Measurements from ENCODE around the gene AOAH.

Gene AOAH

GRCh38 chr7:36602511-36602910 lies 121.8 kb downstream of the AOAH start:
- no peak for DNase-seq (ENCODE audit: low read depth in 2 of 2)

DNA sequence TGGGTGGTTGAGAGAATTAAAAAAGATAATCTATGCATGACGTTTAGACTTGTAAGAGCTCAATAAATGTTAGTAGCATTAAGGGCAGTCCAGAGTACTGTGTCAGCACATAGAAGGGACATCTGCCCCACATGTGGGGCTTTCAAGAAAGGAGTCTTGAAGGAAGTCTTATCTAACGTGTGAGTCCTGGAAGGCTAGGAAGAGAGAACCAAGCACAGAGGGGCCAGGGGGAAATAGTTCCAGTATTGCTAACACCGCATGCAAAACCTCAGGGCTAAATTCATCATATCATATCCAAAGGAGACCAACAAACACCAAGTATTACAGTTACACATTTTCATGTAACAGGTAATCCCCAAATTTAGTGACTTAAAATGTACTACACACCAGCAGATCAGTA lies 122.7 kb downstream of the AOAH start:
- no peak for DNase-seq (ENCODE audit: low read depth in 2 of 2)

- DNase-seq (ENCODE audit: low read depth in 2 of 2) = no peak
These were observed 123.3 kb downstream of the AOAH start for GRCh38 chr7:36600869-36601530.

DNA sequence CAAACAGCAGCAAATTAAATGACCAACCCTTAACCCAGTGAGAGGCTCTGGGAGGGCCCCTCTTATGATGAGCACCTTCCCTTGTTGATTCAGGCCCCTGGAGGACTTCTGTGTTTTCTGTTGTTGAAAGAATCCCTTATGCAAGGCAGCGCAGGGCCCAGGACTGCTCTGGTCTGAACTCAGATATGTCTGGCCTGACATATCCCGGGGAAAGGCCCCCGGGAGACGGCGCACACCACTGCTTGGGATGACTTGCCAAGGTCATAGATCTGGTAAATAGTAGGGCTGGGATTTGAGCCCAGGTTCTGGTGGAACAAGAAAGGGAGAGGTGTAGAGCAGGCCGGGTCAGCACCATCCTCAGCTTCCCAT lies 124.0 kb downstream of the AOAH start:
- DNase-seq (ENCODE audit: low read depth in 2 of 2) = no peak

GRCh38 chr7:36599645-36600313 lies 124.5 kb downstream of the AOAH start:
- DNase-seq (ENCODE audit: low read depth in 2 of 2) = no peak

DNA sequence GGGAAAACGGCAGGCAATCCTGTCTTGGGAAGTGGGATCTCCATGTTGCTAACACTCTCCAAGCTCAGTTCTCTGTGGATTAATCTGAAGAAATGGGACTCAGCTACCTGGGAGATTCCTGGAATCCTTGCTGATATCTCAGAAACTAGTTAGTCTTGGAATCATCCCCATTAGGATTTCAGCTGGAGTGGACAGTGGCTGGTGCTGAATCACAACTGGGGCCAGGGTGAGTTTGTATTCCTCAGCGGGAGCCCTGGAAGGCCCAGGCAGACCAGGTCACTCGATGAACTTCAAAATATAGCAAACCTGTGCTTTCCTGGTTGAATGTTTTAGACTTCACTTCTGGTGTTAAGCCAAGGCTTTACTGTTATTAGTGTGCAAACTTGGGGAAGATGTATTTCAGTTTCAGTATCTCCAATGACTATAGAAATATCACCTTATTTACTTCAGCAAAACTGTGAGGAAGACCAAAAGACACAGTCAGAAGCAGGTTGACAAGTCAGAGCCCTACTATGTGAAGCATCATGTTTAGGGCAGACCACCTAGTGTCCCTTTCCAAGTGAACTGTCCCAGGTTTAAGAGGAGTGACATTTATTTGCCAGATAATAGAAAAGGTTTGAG lies 126.1 kb downstream of the AOAH start:
- no peak for DNase-seq (ENCODE audit: low read depth in 2 of 2)

DNA sequence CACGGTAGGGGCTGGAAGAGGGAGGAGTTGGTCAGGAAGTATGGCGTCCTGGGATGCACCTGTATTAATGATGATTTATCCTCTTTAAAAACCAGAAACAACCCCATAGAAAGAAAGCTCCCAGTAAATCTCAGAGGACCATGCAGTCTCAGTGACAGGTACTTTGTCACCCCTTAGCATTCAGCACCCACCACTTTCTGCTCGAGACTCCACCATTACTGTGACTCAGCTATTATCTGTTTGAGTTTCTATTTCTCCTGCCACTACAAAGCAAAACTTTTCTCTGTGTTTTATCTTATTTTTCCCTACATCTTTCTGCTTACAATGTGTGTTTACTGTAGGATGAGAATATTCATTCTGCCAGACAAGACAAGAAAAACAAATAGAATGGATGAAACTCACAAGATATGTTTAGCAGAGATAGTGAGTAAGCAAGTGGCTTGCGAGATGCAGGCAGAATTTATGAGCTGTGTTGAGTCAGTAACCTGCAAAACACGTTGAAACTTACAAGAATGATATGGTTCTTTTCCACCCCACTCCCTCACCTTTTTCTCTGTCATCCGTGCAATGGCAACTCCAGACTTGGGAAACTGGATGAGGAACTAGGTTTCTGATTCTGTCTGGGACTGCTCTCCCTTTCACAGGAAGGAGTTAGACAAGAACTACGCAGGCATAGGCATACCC lies 127.1 kb downstream of the AOAH start:
- no peak for DNase-seq (ENCODE audit: low read depth in 2 of 2)

GRCh38 chr7:36594445-36594844 lies 129.8 kb downstream of the AOAH start:
- no peak for DNase-seq (ENCODE audit: low read depth in 2 of 2)

DNA sequence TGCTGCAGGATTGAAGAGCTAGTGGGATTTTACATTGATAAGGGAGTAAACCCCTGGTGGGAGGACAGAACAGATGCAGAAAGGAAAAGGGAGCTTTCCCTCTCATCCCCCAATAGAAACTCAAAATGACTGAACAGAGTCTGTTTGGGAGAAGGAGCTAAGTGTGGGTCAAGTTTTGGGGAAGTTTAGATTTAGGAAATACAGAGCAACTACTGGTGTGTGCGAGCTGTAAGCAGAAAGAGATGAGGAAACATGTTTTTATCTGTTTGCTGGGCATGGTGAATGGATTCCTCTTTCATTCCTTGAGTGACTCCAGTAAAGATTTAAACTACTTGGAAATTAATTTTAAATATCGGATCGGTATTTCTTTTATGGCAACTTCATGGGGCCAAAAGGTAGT lies 132.7 kb downstream of the AOAH start:
- DNase-seq (ENCODE audit: low read depth in 2 of 2) = no peak

GRCh38 chr7:36589391-36589790 lies 134.9 kb downstream of the AOAH start:
- no peak for DNase-seq (ENCODE audit: low read depth in 2 of 2)

- no peak for DNase-seq (ENCODE audit: low read depth in 2 of 2)
These were observed 141.0 kb downstream of the AOAH start for GRCh38 chr7:36583318-36583717.

GRCh38 chr7:36575832-36576231 lies 148.5 kb downstream of the AOAH start:
- no peak for DNase-seq (ENCODE audit: low read depth in 2 of 2)

DNA sequence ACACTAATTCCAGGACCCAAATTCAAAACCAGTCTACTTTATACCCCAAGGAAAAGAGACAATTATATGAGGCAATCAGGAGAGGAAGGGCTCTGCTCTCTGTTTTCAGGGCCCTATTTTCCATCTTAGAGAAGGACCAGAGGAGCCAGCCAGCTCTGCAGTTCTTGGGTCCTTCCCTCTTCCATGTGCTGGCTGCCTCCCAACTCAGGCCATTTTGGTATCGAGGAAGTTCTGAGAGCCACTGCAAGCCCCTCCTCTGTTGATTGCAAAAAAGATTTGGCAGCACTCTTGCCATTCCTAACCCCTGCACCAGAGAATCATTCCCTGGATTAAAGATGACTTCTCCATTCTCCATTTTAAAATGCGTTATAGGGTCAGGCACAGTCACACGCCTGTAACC lies 151.2 kb downstream of the AOAH start:
- DNase-seq (ENCODE audit: low read depth in 2 of 2) = no peak

- no peak for DNase-seq (ENCODE audit: low read depth in 2 of 2)
These were observed 153.1 kb downstream of the AOAH start for GRCh38 chr7:36571190-36571560.

DNA sequence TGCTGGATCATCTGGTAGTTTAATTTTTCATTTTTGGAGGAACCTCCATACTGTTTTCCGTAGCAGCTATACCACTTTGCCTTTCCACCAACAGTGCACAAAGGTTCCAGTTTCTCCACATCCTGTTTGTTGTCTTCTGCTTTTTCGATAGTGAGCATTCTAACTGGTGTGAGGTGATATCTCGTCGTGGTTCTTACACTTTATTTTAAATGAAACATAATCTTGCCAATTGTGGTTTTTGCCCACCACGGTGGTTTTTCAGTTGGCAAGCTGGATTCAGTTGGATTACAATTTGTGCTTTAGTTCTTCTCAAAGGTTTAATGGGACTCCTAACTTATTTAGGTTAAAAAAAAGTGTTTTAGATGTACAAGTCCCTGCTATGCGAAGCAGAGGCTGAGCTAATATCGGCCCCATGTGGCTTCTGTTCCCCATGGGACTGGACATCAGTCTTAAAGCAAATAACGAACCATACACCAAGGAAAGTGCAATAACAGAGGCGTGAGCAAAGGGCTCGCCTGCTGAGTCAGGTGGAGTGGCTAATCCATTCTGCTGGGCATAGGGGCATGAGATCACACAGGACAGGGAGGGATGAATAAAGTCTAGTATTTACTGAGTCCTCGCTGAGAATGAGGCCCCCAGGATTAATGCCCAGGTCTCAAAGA lies 153.6 kb downstream of the AOAH start:
- DNase-seq (ENCODE audit: low read depth in 2 of 2) = no peak

- no peak for DNase-seq (ENCODE audit: low read depth in 2 of 2)
These were observed 155.8 kb downstream of the AOAH start for GRCh38 chr7:36568452-36568849.

DNA sequence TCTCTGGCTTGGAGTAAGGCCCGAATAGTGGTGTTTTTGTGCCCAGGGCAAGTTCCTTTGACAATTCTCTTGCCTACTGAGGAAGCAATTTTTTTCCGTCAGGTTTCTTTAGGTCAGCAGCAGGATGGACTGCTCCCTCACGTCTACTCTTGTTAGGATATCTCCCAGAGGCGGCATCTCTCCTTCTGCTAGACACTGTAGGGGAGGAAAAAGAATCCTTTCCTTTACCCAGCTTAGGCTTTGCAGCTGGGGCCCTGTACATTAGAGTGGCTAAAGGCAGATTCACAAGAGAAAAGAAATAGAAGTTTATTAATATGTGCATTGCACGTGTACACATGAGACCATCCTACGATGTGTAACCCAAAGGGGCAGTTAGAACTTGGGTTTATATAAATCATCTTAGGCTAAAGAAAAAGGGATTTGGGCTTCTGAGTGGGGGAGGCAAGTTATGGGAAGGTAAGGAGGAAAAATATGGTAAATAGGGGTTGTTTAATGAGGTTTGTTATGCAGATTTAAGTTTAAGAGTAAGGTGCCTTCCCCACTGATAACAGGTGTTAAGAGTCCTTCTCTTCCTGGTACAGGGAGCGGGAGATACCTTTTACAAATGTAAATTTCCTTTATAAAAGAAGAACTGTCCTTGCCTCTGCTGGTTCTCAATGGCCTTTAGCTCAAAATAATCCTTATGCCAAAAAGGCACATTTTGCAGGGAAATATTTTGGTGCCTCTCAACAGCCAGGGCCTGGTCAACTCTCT lies 156.4 kb downstream of the AOAH start:
- DNase-seq (ENCODE audit: low read depth in 2 of 2) = no peak

- DNase-seq (ENCODE audit: low read depth in 2 of 2) = no peak
These were observed 158.4 kb downstream of the AOAH start for GRCh38 chr7:36565792-36566356.

- no peak for DNase-seq (ENCODE audit: low read depth in 2 of 2)
These were observed 159.8 kb downstream of the AOAH start for GRCh38 chr7:36564489-36564888.

- DNase-seq (ENCODE audit: low read depth in 2 of 2) = no peak
These were observed 160.5 kb downstream of the AOAH start for GRCh38 chr7:36563706-36564327.

GRCh38 chr7:36562121-36562520 lies 162.2 kb downstream of the AOAH start:
- DNase-seq (ENCODE audit: low read depth in 2 of 2) = no peak

Measured in stimulated activated CD8-positive, alpha-beta memory T cell treated with anti-CD3 and anti-CD28 coated beads, Interleukin-2, amount 100 ng/mL, for 1 hour (primary cell).